Stimulated activated CD4-positive, alpha-beta T cell treated with anti-CD3 and anti-CD28 coated beads, TNF-alpha, amount 100 ng/mL, for 48 hours (primary cell): Measurements from ENCODE around the gene PDE6A.
"Not testable (repeated sequence)": the region's sequence is repeated elsewhere in the genome, so short reads cannot be mapped to it uniquely, and the experiment has no call there.

Experiments used
- DNase-seq, 3 donors: peaks; one replicate each; pipeline ENCODE4 v3.0.0-alpha.2; 2020; ENCODE audit warnings: low read depth in 3 of 3

PDE6A gene

GRCh38 chr5:149895416-149896345 is 48.9 kb downstream of the PDE6A start:
- DNase-seq, result no peak

- no peak for DNase-seq
Measured at GRCh38 chr5:149894237-149894636, 50.4 kb downstream of the PDE6A start.

GRCh38 chr5:149893403-149893931 is 51.1 kb downstream of the PDE6A start:
- no peak for DNase-seq

GRCh38 chr5:149892594-149892993 is 52.0 kb downstream of the PDE6A start:
- DNase-seq, result no peak

- DNase-seq, result no peak
Measured at GRCh38 chr5:149888280-149888679, 56.3 kb downstream of the PDE6A start.

GRCh38 chr5:149887622-149888183 is 56.9 kb downstream of the PDE6A start:
- no peak for DNase-seq

- DNase-seq, result no peak
Measured at GRCh38 chr5:149886692-149887470, 57.7 kb downstream of the PDE6A start.

- DNase-seq, result no peak
Measured at GRCh38 chr5:149886060-149886459, 58.5 kb downstream of the PDE6A start.

GRCh38 chr5:149885513-149885912 is 59.1 kb downstream of the PDE6A start:
- no peak for DNase-seq

GRCh38 chr5:149883550-149883949 is 61.0 kb downstream of the PDE6A start:
- DNase-seq, result no peak

GRCh38 chr5:149882633-149883032 is 62.0 kb downstream of the PDE6A start:
- not testable (repeated sequence) for DNase-seq

GRCh38 chr5:149881874-149882273 is 62.7 kb downstream of the PDE6A start:
- DNase-seq, result no peak

- DNase-seq, result no peak
Measured at GRCh38 chr5:149881069-149881622, 63.4 kb downstream of the PDE6A start.

GRCh38 chr5:149879593-149879992 is 65.0 kb downstream of the PDE6A start:
- not testable (repeated sequence) for DNase-seq

GRCh38 chr5:149878371-149878770 is 66.2 kb downstream of the PDE6A start:
- DNase-seq, result no peak

GRCh38 chr5:149873896-149874295 is 70.7 kb downstream of the PDE6A start:
- DNase-seq, result no peak

- no peak for DNase-seq
Measured at GRCh38 chr5:149872351-149873040, 72.1 kb downstream of the PDE6A start.

- no peak for DNase-seq
Measured at GRCh38 chr5:149871471-149871870, 73.1 kb downstream of the PDE6A start.

GRCh38 chr5:149870697-149871096 is 73.9 kb downstream of the PDE6A start:
- no peak for DNase-seq

GRCh38 chr5:149870232-149870631 is 74.4 kb downstream of the PDE6A start:
- DNase-seq, result no peak

- no peak for DNase-seq
Measured at GRCh38 chr5:149869411-149869821, 75.2 kb downstream of the PDE6A start.
